Measurements from ENCODE around the gene PRKCQ.

Gene PRKCQ

DNA sequence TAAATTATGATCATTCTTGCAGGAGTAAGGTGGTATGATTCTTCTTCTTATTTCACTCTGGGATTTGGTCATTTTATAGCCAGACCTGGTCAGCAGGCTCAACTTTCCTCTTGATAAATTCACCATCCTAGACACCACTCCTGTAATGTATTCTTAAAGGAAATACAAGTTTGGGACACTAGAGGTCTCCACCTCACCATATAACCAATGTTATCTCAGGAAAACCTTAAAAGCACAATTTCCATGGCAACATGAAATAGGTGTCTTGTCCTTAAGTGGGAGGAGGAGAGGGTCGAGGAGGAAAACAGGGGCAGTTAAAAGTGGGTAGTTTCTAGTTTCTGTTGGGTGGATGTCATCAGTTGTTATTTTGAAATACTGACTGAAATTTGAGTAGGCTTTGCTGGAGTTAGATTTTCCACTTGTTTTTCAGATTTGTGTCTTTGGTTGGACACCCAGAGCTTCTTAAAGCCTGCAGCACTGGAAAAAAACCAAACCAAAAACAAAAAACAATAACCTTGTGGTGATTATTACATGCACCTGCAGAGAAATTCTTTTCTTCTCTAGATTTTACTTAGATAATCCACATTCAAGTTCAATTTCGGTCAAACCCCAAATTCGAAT lies 163.1 kb downstream of the PRKCQ start:
- Histone ChIP-seq H3K4me1 (ENCODE audit: control insufficient read depth, insufficient read depth, low read length) (no peaks in the 10 kb centered on the region), H3K9ac (ENCODE audit: low read length) (no peak overlapping the region), H3K27me3 (ENCODE audit: control insufficient read depth, insufficient read depth, low read length) (no peaks in the 10 kb centered on the region), H3K27ac (ENCODE audit: low read depth, low read length) (no peak overlapping the region), H3K4me3 (ENCODE audit: low read length) (no peak overlapping the region), H3K36me3 (ENCODE audit: control insufficient read depth, insufficient read depth, low read length) (no peaks in the 10 kb centered on the region)

- H3K27me3 ChIP-seq (ENCODE audit: control insufficient read depth, insufficient read depth, low read length), result no peaks in the 10 kb centered on the region
- no peak overlapping the region for H3K27ac ChIP-seq (ENCODE audit: low read depth, low read length)
- H3K4me1 ChIP-seq (ENCODE audit: control insufficient read depth, insufficient read depth, low read length), result peaks cover 6% of the 10 kb centered on the region
- no peak overlapping the region for H3K4me3 ChIP-seq (ENCODE audit: low read length)
- H3K36me3 ChIP-seq (ENCODE audit: control insufficient read depth, insufficient read depth, low read length), result no peaks in the 10 kb centered on the region
- no peak overlapping the region for H3K9ac ChIP-seq (ENCODE audit: low read length)
Measured at GRCh38 chr10:6411436-6411835, 168.6 kb downstream of the PRKCQ start.

- H3K27ac ChIP-seq (ENCODE audit: low read depth, low read length), result peak overlapping the region; percentile 54
- peaks cover 6% of the 10 kb centered on the region for H3K4me1 ChIP-seq (ENCODE audit: control insufficient read depth, insufficient read depth, low read length)
- no peak overlapping the region for H3K9ac ChIP-seq (ENCODE audit: low read length)
- H3K36me3 ChIP-seq (ENCODE audit: control insufficient read depth, insufficient read depth, low read length), result no peaks in the 10 kb centered on the region
- no peaks in the 10 kb centered on the region for H3K27me3 ChIP-seq (ENCODE audit: control insufficient read depth, insufficient read depth, low read length)
- H3K4me3 ChIP-seq (ENCODE audit: low read length), result no peak overlapping the region
Measured at GRCh38 chr10:6410830-6411229, 169.2 kb downstream of the PRKCQ start.

GRCh38 chr10:6409971-6410643 lies 170.0 kb downstream of the PRKCQ start:
- Histone ChIP-seq H3K27ac (ENCODE audit: low read depth, low read length) (peak overlapping the region; percentile 56), H3K9ac (ENCODE audit: low read length) (no peak overlapping the region), H3K4me3 (ENCODE audit: low read length) (peak overlapping the region; percentile 39), H3K36me3 (ENCODE audit: control insufficient read depth, insufficient read depth, low read length) (no peaks in the 10 kb centered on the region), H3K4me1 (ENCODE audit: control insufficient read depth, insufficient read depth, low read length) (peaks cover 6% of the 10 kb centered on the region), H3K27me3 (ENCODE audit: control insufficient read depth, insufficient read depth, low read length) (no peaks in the 10 kb centered on the region)

DNA sequence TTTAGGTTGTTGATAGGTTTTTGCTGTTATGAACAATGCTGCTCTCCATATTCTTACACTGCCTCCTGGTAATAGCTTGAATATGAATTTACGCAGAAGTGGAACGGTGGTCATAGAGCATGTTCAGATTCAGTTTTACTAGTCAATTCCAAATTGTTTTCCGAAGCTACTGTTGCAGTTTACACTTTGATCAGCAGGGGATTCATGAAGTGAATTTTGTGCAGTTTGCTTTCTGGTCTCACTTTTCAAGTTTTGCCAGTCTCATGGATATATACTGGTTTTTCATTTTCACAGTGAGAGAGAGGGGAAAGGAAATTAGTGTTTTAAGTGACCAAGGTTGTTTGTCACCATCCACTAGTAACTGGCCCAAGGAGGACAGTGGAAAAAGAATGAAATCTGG lies 171.3 kb downstream of the PRKCQ start:
- no peak overlapping the region for H3K4me3 ChIP-seq (ENCODE audit: low read length)
- no peak overlapping the region for H3K27ac ChIP-seq (ENCODE audit: low read depth, low read length)
- no peaks in the 10 kb centered on the region for H3K27me3 ChIP-seq (ENCODE audit: control insufficient read depth, insufficient read depth, low read length)
- no peaks in the 10 kb centered on the region for H3K36me3 ChIP-seq (ENCODE audit: control insufficient read depth, insufficient read depth, low read length)
- H3K4me1 ChIP-seq (ENCODE audit: control insufficient read depth, insufficient read depth, low read length), result peaks cover 6% of the 10 kb centered on the region
- H3K9ac ChIP-seq (ENCODE audit: low read length), result no peak overlapping the region

DNA sequence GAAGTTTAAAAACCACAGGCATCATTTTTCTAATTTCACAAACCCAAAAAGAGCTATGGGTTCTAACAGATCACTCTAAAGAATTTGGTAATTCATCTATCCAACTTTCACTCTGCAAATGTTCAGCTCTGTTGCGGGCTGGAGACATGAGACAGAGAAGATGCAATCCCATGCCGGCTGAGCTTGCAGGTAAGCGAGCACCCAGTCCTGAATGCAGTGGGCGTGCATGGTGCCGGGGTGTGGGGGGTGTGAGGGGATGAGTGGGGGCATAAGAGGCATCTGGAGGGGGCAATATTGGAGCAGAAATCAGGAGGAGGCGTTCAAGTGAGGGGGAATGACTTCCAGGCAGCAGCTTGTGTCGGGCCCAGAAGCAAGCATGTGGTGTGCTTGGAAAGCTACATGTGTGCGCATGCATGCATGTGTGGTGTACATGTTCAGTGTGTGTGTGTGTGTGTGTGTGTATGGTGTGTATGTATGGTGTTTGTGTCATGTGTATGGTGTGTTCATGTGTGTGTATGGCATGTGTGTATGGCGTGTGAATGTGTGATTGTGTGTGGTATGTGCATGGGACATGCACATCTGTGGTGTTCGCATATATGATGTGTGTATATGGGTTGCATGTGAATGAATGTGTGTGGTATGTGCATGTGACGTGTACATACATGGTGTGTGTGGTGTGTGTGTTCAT lies 172.9 kb downstream of the PRKCQ start:
- H3K27ac ChIP-seq (ENCODE audit: low read depth, low read length), result no peak overlapping the region
- peaks cover 6% of the 10 kb centered on the region for H3K4me1 ChIP-seq (ENCODE audit: control insufficient read depth, insufficient read depth, low read length)
- H3K36me3 ChIP-seq (ENCODE audit: control insufficient read depth, insufficient read depth, low read length), result no peaks in the 10 kb centered on the region
- H3K4me3 ChIP-seq (ENCODE audit: low read length), result no peak overlapping the region
- no peaks in the 10 kb centered on the region for H3K27me3 ChIP-seq (ENCODE audit: control insufficient read depth, insufficient read depth, low read length)
- no peak overlapping the region for H3K9ac ChIP-seq (ENCODE audit: low read length)

- Histone ChIP-seq H3K27ac (ENCODE audit: low read depth, low read length) (no peak overlapping the region), H3K36me3 (ENCODE audit: control insufficient read depth, insufficient read depth, low read length) (no peaks in the 10 kb centered on the region), H3K9ac (ENCODE audit: low read length) (no peak overlapping the region), H3K27me3 (ENCODE audit: control insufficient read depth, insufficient read depth, low read length) (no peaks in the 10 kb centered on the region), H3K4me1 (ENCODE audit: control insufficient read depth, insufficient read depth, low read length) (peaks cover 6% of the 10 kb centered on the region), H3K4me3 (ENCODE audit: low read length) (no peak overlapping the region)
Measured at GRCh38 chr10:6406220-6407033, 173.6 kb downstream of the PRKCQ start.

- no peaks in the 10 kb centered on the region for H3K27me3 ChIP-seq (ENCODE audit: control insufficient read depth, insufficient read depth, low read length)
- H3K4me3 ChIP-seq (ENCODE audit: low read length), result no peak overlapping the region
- H3K9ac ChIP-seq (ENCODE audit: low read length), result no peak overlapping the region
- H3K27ac ChIP-seq (ENCODE audit: low read depth, low read length), result no peak overlapping the region
- H3K4me1 ChIP-seq (ENCODE audit: control insufficient read depth, insufficient read depth, low read length), result peaks cover 6% of the 10 kb centered on the region
- H3K36me3 ChIP-seq (ENCODE audit: control insufficient read depth, insufficient read depth, low read length), result no peaks in the 10 kb centered on the region
Measured at GRCh38 chr10:6405713-6406112, 174.4 kb downstream of the PRKCQ start.

DNA sequence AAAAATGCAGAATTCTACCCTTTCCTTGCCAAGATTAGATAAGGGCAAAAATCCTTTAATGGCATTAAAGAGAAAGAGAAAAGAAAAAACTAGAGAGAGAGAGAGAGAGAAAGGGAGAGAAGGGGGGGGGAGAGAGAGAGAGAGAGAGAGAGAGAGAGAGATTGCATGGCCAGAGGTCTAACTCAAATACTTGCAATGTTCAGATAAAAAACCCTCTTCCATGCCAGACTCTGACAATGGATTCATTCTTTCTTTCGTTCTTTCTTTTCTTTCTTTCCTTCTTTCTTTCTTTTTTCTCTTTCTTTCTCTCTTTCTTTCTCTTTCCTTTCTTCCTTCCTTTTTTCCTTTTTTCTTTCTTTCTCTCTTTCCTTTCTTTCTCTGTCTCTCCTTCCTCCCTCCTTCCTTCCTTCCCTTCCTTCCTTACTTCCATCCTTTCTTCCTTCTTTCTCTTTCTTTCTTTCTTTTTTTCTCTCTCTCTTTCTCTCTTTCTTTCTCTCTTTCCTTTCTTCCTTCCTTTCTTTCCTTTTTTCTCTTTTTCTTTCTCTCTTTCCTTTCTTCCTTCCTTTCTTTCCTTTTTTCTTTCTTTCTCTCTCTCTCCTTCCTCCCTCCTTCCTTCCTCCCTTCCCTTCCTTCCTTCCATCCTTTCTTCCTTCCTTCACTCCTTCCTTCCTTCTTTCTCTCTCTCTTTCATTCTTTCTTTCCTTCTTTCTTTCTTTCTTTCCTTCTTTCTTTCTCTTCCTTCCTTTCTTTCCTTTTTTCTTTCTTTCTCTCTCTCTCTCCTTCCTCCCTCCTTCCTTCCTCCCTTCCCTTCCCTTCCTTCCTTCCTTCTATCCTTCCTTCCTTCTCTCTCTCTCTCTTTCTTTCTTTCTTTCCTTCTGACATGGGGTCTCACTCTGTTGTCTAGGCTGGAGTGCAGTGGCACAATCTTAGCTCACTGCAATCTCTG lies 175.7 kb downstream of the PRKCQ start:
- Histone ChIP-seq H3K27ac (ENCODE audit: low read depth, low read length) (no peak overlapping the region), H3K36me3 (ENCODE audit: control insufficient read depth, insufficient read depth, low read length) (no peaks in the 10 kb centered on the region), H3K9ac (ENCODE audit: low read length) (no peak overlapping the region), H3K27me3 (ENCODE audit: control insufficient read depth, insufficient read depth, low read length) (no peaks in the 10 kb centered on the region), H3K4me1 (ENCODE audit: control insufficient read depth, insufficient read depth, low read length) (no peaks in the 10 kb centered on the region), H3K4me3 (ENCODE audit: low read length) (no peak overlapping the region)

DNA sequence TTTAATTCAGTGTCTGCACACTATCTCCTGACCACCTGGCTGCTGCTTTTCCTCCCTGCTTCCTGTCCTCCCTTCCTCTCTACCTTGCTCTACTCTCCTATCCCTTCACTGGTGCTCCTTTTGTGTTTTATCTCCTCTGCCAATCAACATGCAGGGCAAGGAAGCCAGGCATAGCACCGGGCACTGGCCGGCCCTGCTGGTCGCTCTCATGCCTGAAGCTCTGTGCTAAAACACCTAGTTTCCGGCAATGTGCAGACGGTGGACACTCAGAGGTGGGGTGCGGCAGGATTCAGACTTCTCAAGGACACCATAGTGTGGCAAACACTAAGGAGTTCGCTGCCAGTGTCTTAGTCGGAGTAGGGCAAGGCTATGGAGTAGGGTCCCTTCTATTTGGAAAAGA lies 177.1 kb downstream of the PRKCQ start:
- Histone ChIP-seq H3K4me3 (ENCODE audit: low read length) (no peak overlapping the region), H3K9ac (ENCODE audit: low read length) (no peak overlapping the region), H3K36me3 (ENCODE audit: control insufficient read depth, insufficient read depth, low read length) (no peaks in the 10 kb centered on the region), H3K4me1 (ENCODE audit: control insufficient read depth, insufficient read depth, low read length) (no peaks in the 10 kb centered on the region), H3K27me3 (ENCODE audit: control insufficient read depth, insufficient read depth, low read length) (no peaks in the 10 kb centered on the region), H3K27ac (ENCODE audit: low read depth, low read length) (no peak overlapping the region)

- H3K4me1 ChIP-seq (ENCODE audit: control insufficient read depth, insufficient read depth, low read length), result no peaks in the 10 kb centered on the region
- H3K27ac ChIP-seq (ENCODE audit: low read depth, low read length), result no peak overlapping the region
- no peak overlapping the region for H3K4me3 ChIP-seq (ENCODE audit: low read length)
- no peaks in the 10 kb centered on the region for H3K36me3 ChIP-seq (ENCODE audit: control insufficient read depth, insufficient read depth, low read length)
- no peaks in the 10 kb centered on the region for H3K27me3 ChIP-seq (ENCODE audit: control insufficient read depth, insufficient read depth, low read length)
- no peak overlapping the region for H3K9ac ChIP-seq (ENCODE audit: low read length)
Measured at GRCh38 chr10:6402349-6402709, 177.7 kb downstream of the PRKCQ start.
